Esophagus muscularis mucosa (tissue), 4 donors: ENCODE data around the gene KNL1. TPM values are rescaled to one million over a fixed set of nuclear protein-coding genes. Genes with fewer than 3 reads are reported as not detected.
"Not testable (repeated sequence)": the region's sequence is repeated elsewhere in the genome, so short reads cannot be mapped to it uniquely, and the experiment has no call there.

ENCODE experiments used
- DNase-seq: peaks from one replicate; pipeline ENCODE4 v3.0.0-alpha.2; 2017; ENCODE audit errors: extremely low spot score
- H3K27ac ChIP-seq, 4 donors: fragments of 200-600 bp; sonication (generic); replicated peaks in 1 of 4; 1 replicate in 3 of 4; 2 replicates in 1 of 4; pipeline ENCODE4 v1.5.1; 2016 to 2019; ENCODE audit warnings: mild to moderate bottlenecking in 1 of 4
- H3K27me3 ChIP-seq, 4 donors: fragments of 200-600 bp; sonication (generic); one replicate each; pipeline versions ENCODE4 v1.5.1 to v1.6.0; 2016 to 2019
- H3K36me3 ChIP-seq, 4 donors: fragments of 200-600 bp; sonication (generic); one replicate each; pipeline ENCODE4 v1.5.1; 2016 to 2019
- H3K4me1 ChIP-seq, 4 donors: fragments of 200-600 bp; sonication (generic); one replicate each; pipeline ENCODE4 v1.5.1; 2016 to 2019
- H3K4me3 ChIP-seq, 4 donors: fragments of 200-600 bp; sonication (generic); 1 replicate in 2 of 4; 2 replicates in 2 of 4; pipeline ENCODE4 v1.5.1; 2016 to 2019; ENCODE audit warnings: mild to moderate bottlenecking in 4 of 4, moderate library complexity in 1 of 4
- H3K9me3 ChIP-seq, 4 donors: fragments of 200-600 bp; sonication (generic); 1 replicate in 3 of 4; 2 replicates in 1 of 4; pipeline ENCODE4 v1.5.1; 2016 to 2019
- EP300 ChIP-seq: sonication (generic); formaldehyde crosslinking; IDR thresholded peaks from one replicate; pipeline ENCODE4 v1.6.1; 2017; ENCODE audit warnings: antibody characterized with exemption
- POLR2A ChIP-seq: fragments of 450-650 bp; IDR thresholded peaks from one replicate; pipeline ENCODE4 v1.6.1; 2017; ENCODE audit warnings: antibody characterized with exemption, moderate library complexity, mild to moderate bottlenecking, low read depth
- POLR2AphosphoS5 ChIP-seq, 2 donors: sonication (generic); formaldehyde crosslinking; IDR thresholded peaks; one replicate each; pipeline ENCODE4 v1.6.1; 2017; ENCODE audit warnings: antibody characterized with exemption in 2 of 2
- WGBS: methylation state at CpG from one replicate; pipeline ENCODE4 v1.1.5; 2018; 5-methylcytosine and 5-hydroxymethylcytosine counted together
- intact Hi-C: fragments of 100-400 bp; cut with DNase I; formaldehyde crosslinking; loops from one replicate; pipeline ENCODE4 v1.15.1; 2023
- total RNA-seq, 4 donors: library from RNA; depleted of rRNA; stranded (reverse); fragments of >200 nt; gene quantifications; one replicate each; pipeline versions ENCODE4 v1.1.0 to v1.2.1, GENCODE V29; 2016
- TF ChIP-seq, protein P1 (sequence below), 3 experiments: fragments of 200-600 bp in 2 of 3; fragments of 450-650 bp in 1 of 3; sonication (generic) in 2 of 3; IDR thresholded peaks; one replicate each; pipeline ENCODE4 v1.5.1; 2017 to 2019; ENCODE audit warnings: antibody characterized with exemption in 3 of 3, mild to moderate bottlenecking in 2 of 3, moderate library complexity in 1 of 3

Gene KNL1
- total RNA-seq, 4 donors from 2014 or later = 0.06 to 0.63 (median 0.17) TPM; not detected in 1

DNA sequence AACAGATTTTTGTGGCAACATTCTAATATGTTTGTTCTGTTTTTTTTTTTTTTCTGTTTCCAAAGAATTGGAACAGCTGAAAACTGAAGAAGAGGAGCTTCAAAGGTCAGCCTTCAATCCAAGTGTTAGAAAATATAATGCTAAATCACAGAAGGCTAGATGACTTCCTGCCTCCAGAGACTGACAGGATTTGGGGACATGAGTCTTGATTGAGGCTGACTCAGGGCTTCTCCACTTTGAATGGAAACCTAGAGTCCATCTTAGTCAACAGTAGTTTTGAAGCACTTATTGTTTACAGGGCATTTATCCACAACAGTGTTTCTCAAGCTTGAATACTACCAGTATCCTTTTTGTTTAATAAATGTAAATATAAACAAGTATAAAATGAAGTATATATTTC lies 56.4 kb downstream of the KNL1 start:
- no peak for DNase-seq
- Histone ChIP-seq H3K4me3 (no peak overlapping the region), H3K9me3 (no peaks in the 10 kb centered on the region), H3K27ac (no peak overlapping the region), H3K27me3 (no peaks in the 10 kb centered on the region), H3K4me1 (no peaks in the 10 kb centered on the region), H3K36me3 (no peaks in the 10 kb centered on the region)
- intact Hi-C loops = no loop called here
- TF ChIP-seq, protein P1, sequence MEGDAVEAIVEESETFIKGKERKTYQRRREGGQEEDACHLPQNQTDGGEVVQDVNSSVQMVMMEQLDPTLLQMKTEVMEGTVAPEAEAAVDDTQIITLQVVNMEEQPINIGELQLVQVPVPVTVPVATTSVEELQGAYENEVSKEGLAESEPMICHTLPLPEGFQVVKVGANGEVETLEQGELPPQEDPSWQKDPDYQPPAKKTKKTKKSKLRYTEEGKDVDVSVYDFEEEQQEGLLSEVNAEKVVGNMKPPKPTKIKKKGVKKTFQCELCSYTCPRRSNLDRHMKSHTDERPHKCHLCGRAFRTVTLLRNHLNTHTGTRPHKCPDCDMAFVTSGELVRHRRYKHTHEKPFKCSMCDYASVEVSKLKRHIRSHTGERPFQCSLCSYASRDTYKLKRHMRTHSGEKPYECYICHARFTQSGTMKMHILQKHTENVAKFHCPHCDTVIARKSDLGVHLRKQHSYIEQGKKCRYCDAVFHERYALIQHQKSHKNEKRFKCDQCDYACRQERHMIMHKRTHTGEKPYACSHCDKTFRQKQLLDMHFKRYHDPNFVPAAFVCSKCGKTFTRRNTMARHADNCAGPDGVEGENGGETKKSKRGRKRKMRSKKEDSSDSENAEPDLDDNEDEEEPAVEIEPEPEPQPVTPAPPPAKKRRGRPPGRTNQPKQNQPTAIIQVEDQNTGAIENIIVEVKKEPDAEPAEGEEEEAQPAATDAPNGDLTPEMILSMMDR (IDR thresholded peaks at IDR 0.05) = no peak
- TF ChIP-seq EP300 (no peak), POLR2A (no peak), POLR2AphosphoS5 (IDR thresholded peaks at IDR 0.05) (no peak)

DNA sequence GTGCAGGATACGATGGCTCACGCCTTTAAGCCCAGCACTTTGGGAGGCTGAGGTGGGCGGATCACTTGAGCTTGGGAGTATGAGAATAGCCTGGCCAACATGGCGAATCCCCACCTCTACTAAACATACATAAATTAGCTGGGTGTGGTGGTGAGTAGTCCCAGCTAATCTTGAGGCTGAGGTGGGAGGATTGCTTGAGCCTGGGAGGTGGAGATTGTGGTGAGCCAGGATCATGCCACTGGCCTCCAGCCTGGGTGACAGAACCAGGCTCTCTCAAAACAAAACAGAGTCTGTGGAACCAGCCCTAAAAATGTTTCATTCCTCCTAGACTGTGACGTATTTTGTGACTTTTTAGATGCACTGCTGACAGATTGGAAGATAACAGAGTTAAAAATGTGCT lies 66.6 kb downstream of the KNL1 start:
- WGBS = 99% methylated on average over 5 of the region's 5 CpGs
- intact Hi-C loops = no loop called here

DNA sequence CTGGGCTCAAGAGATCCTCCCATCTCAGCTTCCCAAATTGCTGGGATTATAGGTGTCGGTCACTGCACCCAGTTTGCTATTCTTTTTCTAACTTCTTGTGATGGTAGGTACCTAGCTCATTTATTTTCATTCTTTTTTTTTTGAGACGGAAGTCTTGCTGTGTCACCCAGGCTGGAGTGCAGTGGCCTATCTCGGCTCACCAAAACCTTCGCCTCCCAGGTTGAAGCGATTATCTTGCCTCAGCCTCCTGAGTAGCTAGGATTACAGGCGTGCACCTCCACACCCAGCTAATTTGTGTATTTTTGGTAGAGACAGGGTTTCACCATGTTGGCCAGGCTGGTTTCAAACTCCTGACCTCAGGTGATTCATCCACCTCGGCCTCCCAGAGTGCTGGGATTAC lies 70.9 kb downstream of the KNL1 start:
- TF ChIP-seq, protein P1 (IDR thresholded peaks at IDR 0.05) = no peak
- TF ChIP-seq EP300 (no peak), POLR2A (no peak), POLR2AphosphoS5 (IDR thresholded peaks at IDR 0.05) (no peak)
- Histone ChIP-seq H3K4me1 (no peaks in the 10 kb centered on the region), H3K27ac (no peak overlapping the region), H3K36me3 (no peaks in the 10 kb centered on the region), H3K4me3 (no peak overlapping the region), H3K27me3 (no peaks in the 10 kb centered on the region), H3K9me3 (no peaks in the 10 kb centered on the region)
- 97% methylated on average over 7 of the region's 7 CpGs for WGBS
- no peak for DNase-seq
- intact Hi-C loops = no loop called here

More for the DNA sequence above, 66.6 kb downstream of the KNL1 start:
- no peak for TF ChIP-seq POLR2A
- TF ChIP-seq POLR2AphosphoS5 (IDR thresholded peaks at IDR 0.05) = no peak
- TF ChIP-seq EP300 = no peak
- TF ChIP-seq, protein P1 (IDR thresholded peaks at IDR 0.05) = no peak
- Histone ChIP-seq H3K27ac (no peak overlapping the region), H3K27me3 (no peaks in the 10 kb centered on the region), H3K4me3 (no peak overlapping the region), H3K9me3 (no peaks in the 10 kb centered on the region), H3K4me1 (no peaks in the 10 kb centered on the region), H3K36me3 (no peaks in the 10 kb centered on the region)
- no peak for DNase-seq

DNA sequence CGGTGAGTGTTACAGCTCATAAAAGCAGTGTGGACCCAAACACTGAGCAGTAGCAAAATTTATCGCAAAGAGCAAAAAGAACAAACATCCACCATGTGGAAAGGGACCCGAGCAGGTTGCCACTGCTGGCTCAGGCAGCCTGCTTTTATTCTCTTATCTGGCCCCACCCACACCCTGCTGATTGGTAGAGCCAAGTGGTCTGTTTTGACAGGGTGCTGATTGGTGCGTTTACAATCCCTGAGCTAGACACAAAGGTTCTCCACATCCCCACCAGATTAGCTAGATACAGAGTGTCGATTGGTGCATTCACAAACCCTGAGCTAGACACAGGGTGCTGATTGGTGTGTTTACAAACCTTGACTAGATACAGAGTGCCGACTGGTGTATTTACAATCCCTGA lies 82.2 kb downstream of the KNL1 start:
- H3K36me3 ChIP-seq, H3K4me1 ChIP-seq, H3K27me3 ChIP-seq, H3K9me3 ChIP-seq, H3K27ac ChIP-seq, H3K4me3 ChIP-seq, DNase-seq, intact Hi-C loops: not testable (repeated sequence)
- WGBS = 98% methylated on average over 5 of the region's 6 CpGs

DNA sequence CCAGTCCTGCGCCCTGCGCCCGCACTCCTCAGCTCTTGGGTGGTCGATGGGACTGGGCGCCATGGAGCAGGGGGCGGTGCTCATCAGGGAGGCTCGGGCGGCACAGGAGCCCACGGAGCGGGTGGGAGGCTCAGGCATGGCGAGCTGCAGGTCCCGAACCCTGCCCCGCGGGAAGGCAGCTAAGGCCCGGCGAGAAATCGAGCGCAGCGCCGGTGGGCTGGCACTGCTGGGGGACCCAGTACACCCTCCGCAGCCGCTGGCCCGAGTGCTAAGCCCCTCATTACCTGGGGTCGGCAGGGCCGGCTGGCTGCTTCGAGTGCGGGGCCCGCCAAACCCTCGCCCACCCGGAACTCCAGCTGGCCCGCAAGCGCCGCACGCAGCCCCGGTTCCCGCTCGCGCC lies 82.9 kb downstream of the KNL1 start:
- intact Hi-C loops, H3K36me3 ChIP-seq, H3K4me3 ChIP-seq, DNase-seq, H3K9me3 ChIP-seq, H3K4me1 ChIP-seq, H3K27ac ChIP-seq, H3K27me3 ChIP-seq: not testable (repeated sequence)
- 96% methylated on average over 9 of the region's 38 CpGs for WGBS

DNA sequence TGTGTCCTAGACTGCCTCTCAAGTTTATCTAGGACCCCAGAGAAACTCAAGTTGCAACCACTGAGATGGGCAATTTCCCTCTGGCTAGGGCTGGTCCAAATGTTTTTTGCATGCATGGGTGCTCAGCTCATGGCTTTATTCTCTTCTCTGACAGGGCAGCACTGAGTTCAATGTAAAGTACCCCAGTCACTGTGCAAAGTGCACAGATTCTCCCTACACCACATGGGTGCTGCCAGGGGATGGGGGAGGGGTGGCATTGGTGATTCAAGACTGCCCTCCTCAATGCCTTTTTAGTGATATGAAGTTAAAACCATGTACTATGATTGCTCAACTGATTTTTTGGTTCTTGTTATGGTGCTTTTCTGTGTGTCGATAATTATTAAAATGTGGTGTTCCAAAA lies 86.1 kb downstream of the KNL1 start:
- H3K36me3 ChIP-seq = no peaks in the 10 kb centered on the region
- TF ChIP-seq EP300 = no peak
- TF ChIP-seq, protein P1 (IDR thresholded peaks at IDR 0.05) = no peak
- no peak overlapping the region for H3K4me3 ChIP-seq
- no peaks in the 10 kb centered on the region for H3K27me3 ChIP-seq
- 100% methylated on average over 1 of the region's 1 CpG for WGBS
- peaks cover 0 to 6% (median 2%) of the 10 kb centered on the region in 4 donors for H3K4me1 ChIP-seq
- intact Hi-C loops = no loop called here
- no peak overlapping the region for H3K27ac ChIP-seq
- no peaks in the 10 kb centered on the region for H3K9me3 ChIP-seq
- no peak for DNase-seq

DNA sequence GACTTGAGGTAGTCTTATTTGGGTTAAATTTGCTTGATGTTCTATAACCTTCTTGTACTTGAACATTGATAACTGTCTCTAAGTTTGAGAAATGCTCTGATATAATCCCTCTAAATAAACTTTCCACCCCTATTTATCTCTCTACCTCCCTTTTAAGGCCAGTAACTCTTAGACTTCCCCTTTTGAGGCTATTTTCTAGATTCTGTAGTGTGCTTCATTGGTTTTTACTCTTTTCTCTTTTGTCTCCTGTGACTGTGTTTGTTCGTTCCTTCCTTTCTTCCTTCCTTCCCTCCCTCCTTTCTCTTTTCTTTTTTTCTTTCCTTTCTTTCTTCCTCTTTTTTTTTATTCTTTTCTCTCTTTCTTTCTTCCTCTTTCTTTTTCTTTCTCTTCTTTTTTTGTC lies 86.9 kb downstream of the KNL1 start:
- H3K27me3 ChIP-seq, H3K4me1 ChIP-seq, H3K36me3 ChIP-seq, H3K27ac ChIP-seq, intact Hi-C loops, H3K9me3 ChIP-seq, H3K4me3 ChIP-seq, DNase-seq: not testable (repeated sequence)
- 67% methylated on average over 1 of the region's 1 CpG for WGBS
